Measurements from ENCODE around the gene MIOX.

- TF ChIP-seq CTCF (conservative IDR thresholded peaks at IDR 0.05; ENCODE audit: low read length) (no peak), EZH2phosphoT487 (IDR thresholded peaks at IDR 0.05; ENCODE audit: borderline replicate concordance) (no peak)
These were observed 31.5 kb upstream of the MIOX start for GRCh38 chr22:50455201-50455600.

All from Loucy (cell line).